HL-60 (cell line): ENCODE results near the gene CAMK1D.

ENCODE experiments used
- CTCF ChIP-seq: IDR thresholded peaks from one replicate; pipeline ENCODE4 v1.5.1; 2011; ENCODE audit warnings: low read length, control low read depth, inconsistent platforms; ENCODE audit not compliant: insufficient read depth
- REST ChIP-seq: IDR thresholded peaks from 2 replicates; pipeline ENCODE4 v1.6.1; 2012; ENCODE audit warnings: low read depth; ENCODE audit not compliant: insufficient replicate concordance

GRCh38 chr10:12811826-12812225 lies 462.5 kb downstream of the CAMK1D start:
- TF ChIP-seq REST (no peak), CTCF (no peak)
